HG03575 (cell line): ENCODE data around the gene LTBP3.

Source experiments
- ATAC-seq: cut with Tn5 transposase; IDR thresholded peaks from one replicate; pipeline ENCODE4 v1.9.1; 2021; ENCODE audit not compliant: unreplicated experiment, insufficient number of reproducible peaks, low FRiP score; ENCODE audit errors: extremely low read depth

Gene LTBP3

GRCh38 chr11:65502555-65503367 lies 55.4 kb downstream of the LTBP3 start:
- no peak for ATAC-seq

DNA sequence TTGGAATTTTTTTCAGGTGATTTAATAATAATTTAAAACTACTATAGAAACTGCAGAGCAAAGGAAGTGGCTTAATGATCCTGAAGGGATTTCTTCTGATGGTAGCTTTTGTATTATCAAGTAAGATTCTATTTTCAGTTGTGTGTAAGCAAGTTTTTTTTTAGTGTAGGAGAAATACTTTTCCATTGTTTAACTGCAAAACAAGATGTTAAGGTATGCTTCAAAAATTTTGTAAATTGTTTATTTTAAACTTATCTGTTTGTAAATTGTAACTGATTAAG lies 55.9 kb downstream of the LTBP3 start:
- no peak for ATAC-seq

- no peak for ATAC-seq
Observed at GRCh38 chr11:65501472-65502273, 56.5 kb downstream of the LTBP3 start.

- no peak for ATAC-seq
Observed at GRCh38 chr11:65501186-65501471, 57.0 kb downstream of the LTBP3 start.

DNA sequence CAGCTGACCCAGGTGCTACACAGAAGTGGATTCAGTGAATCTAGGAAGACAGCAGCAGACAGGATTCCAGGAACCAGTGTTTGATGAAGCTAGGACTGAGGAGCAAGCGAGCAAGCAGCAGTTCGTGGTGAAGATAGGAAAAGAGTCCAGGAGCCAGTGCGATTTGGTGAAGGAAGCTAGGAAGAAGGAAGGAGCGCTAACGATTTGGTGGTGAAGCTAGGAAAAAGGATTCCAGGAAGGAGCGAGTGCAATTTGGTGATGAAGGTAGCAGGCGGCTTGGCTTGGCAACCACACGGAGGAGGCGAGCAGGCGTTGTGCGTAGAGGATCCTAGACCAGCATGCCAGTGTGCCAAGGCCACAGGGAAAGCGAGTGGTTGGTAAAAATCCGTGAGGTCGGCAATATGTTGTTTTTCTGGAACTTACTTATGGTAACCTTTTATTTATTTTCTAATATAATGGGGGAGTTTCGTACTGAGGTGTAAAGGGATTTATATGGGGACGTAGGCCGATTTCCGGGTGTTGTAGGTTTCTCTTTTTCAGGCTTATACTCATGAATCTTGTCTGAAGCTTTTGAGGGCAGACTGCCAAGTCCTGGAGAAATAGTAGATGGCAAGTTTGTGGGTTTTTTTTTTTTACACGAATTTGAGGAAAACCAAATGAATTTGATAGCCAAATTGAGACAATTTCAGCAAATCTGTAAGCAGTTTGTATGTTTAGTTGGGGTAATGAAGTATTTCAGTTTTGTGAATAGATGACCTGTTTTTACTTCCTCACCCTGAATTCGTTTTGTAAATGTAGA lies 57.6 kb downstream of the LTBP3 start:
- no peak for ATAC-seq

DNA sequence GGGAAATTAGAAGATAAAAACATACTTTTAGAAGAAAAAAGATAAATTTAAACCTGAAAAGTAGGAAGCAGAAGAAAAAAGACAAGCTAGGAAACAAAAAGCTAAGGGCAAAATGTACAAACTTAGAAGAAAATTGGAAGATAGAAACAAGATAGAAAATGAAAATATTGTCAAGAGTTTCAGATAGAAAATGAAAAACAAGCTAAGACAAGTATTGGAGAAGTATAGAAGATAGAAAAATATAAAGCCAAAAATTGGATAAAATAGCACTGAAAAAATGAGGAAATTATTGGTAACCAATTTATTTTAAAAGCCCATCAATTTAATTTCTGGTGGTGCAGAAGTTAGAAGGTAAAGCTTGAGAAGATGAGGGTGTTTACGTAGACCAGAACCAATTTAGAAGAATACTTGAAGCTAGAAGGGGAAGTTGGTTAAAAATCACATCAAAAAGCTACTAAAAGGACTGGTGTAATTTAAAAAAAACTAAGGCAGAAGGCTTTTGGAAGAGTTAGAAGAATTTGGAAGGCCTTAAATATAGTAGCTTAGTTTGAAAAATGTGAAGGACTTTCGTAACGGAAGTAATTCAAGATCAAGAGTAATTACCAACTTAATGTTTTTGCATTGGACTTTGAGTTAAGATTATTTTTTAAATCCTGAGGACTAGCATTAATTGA lies 58.3 kb downstream of the LTBP3 start:
- no peak for ATAC-seq

DNA sequence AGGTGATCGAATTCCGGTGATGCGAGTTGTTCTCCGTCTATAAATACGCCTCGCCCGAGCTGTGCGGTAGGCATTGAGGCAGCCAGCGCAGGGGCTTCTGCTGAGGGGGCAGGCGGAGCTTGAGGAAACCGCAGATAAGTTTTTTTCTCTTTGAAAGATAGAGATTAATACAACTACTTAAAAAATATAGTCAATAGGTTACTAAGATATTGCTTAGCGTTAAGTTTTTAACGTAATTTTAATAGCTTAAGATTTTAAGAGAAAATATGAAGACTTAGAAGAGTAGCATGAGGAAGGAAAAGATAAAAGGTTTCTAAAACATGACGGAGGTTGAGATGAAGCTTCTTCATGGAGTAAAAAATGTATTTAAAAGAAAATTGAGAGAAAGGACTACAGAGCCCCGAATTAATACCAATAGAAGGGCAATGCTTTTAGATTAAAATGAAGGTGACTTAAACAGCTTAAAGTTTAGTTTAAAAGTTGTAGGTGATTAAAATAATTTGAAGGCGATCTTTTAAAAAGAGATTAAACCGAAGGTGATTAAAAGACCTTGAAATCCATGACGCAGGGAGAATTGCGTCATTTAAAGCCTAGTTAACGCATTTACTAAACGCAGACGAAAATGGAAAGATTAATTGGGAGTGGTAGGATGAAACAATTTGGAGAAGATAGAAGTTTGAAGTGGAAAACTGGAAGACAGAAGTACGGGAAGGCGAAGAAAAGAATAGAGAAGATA lies 59.0 kb downstream of the LTBP3 start, which contains the start of gene MALAT1:
Gene MALAT1, plus strand, starts transcription at position 69 of the 736 bp plus-strand sequence.
- no peak for ATAC-seq

- no peak for ATAC-seq
Observed at GRCh38 chr11:65498727-65498976, 59.5 kb downstream of the LTBP3 start.

DNA sequence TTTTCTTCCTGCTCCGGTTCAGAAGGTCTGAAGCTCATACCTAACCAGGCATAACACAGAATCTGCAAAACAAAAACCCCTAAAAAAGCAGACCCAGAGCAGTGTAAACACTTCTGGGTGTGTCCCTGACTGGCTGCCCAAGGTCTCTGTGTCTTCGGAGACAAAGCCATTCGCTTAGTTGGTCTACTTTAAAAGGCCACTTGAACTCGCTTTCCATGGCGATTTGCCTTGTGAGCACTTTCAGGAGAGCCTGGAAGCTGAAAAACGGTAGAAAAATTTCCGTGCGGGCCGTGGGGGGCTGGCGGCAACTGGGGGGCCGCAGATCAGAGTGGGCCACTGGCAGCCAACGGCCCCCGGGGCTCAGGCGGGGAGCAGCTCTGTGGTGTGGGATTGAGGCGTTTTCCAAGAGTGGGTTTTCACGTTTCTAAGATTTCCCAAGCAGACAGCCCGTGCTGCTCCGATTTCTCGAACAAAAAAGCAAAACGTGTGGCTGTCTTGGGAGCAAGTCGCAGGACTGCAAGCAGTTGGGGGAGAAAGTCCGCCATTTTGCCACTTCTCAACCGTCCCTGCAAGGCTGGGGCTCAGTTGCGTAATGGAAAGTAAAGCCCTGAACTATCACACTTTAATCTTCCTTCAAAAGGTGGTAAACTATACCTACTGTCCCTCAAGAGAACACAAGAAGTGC lies 60.0 kb downstream of the LTBP3 start:
- no peak for ATAC-seq

DNA sequence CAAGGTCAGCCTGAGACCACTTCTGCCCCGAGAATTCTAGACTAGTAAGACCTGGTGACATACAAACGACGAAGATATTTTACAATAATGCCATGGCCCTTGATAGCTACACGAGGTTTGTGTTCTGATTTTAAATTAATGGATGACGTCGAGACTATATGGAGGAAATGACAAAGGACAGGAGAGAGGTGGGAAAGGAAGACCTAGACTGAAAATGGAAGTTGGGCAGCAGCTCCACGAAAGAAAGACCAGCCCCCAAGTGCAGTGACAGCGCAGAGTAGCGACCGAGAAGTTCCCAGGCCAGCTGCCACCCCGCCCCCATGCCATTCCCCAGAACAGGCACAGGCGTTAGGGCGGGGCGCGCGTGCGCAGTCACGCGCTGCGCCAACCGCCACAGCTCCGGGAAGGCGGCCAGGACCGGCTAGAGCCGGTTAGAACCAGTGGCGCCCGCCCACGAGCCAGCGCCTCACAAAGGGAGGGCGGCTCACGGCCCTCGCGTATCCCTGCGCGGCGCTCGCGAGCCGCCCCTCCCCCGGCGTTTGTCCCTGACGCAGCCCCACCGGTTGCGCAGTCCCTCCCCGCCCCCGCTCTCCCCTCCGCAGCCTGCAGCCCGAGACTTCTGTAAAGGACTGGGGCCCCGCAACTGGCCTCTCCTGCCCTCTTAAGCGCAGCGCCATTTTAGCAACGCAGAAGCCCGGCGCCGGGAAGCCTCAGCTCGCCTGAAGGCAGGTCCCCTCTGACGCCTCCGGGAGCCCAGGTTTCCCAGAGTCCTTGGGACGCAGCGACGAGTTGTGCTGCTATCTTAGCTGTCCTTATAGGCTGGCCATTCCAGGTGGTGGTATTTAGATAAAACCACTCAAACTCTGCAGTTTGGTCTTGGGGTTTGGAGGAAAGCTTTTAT lies 60.8 kb downstream of the LTBP3 start:
- no peak for ATAC-seq

- ATAC-seq: no peak
Observed at GRCh38 chr11:65496304-65497140, 61.6 kb downstream of the LTBP3 start.

DNA sequence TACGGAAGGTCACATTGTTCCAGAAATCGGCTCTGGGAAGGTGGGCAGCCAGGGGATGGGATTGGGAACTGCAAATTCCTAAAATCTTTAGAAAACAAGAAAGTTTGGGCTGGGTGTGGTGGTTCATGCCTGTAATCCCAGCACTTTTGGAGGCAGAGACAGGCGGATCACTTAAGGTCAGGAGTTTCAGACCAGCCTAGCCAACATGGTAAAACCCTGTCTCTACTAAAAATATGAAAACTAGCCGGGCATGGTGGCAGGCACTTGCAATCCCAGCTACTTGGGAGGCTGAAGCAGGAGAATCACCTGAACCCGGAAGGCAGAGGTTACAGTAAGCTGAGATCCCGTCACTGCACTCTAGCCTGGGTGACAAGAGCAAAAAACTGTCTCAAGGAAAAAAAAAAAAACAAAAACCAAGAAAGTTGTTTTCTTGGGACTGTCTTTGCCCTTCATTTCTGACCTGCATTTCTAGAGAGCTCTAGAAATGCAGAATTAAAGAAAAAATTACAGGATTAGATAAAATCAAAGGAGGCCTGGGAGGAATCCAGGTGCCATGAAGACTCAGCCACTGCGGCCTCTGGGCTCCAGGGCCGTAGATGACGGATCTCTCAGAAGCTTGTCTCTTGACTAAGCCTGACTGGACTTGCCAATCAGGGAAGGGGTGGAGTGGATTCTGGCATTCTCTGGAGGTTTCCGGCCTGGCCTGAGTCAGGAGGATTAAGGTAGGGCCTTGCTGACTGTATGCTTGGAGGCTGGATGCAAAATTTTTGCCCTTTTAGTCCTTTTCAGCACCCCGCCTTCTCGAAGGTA lies 64.6 kb downstream of the LTBP3 start:
- no peak for ATAC-seq

DNA sequence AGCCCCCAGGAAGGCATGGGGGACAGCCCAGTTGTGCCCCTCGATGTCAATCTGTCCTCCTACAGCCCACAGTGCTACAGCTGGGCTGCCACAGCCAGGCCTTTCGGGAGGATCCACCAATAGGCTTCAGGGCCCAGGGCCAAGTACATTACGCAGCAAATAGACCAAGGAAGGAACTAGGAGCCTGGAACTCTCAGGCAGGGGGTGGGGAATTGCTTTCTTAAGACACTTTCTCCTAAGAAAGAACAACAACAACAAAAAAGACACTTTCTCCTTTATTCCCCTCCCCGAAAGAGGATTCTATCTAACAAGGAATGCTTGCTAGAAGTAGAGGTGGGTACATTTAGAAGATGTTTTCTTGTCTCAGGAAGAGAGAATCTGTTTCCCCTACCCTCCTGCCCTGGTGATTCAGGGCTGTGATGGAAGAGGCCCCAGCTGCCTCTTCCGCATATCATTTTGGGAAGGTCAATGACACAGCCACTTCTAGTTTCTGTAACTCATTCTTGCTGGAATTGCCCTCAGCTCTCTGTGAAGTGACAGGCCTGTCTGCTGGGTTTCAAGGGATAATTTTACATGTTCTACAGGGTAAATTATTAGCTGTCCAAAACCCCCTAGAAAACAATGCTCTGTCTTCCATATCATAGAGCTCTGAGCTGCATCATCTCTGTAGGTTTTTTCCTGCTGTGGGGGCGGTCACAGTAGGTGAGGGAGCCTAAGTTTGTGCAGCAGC lies 65.4 kb downstream of the LTBP3 start:
- no peak for ATAC-seq

DNA sequence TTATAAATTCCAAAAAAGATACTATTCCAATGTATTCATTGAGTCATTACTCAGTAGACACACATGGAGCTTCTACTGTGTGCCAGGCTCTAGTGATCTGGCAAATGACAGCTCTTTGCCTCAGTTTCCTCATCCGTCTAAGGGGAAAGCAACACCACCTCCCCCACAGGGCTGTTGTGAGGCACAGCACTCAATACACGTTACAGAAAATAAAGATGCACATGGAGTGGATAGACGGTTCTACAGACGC lies 65.8 kb downstream of the LTBP3 start:
- no peak for ATAC-seq

GRCh38 chr11:65491614-65492386 lies 66.4 kb downstream of the LTBP3 start:
- no peak for ATAC-seq
